CD4-positive, alpha-beta T cell treated with Interleukin-6 at 100 ng/mL for 8 hours (primary cell): Measurements from ENCODE around the gene BRSK1.

ENCODE experiments used
- DNase-seq: peaks from one replicate; pipeline ENCODE4 v3.0.0-alpha.2; 2020; ENCODE audit warnings: mixed read lengths, low spot score

BRSK1 gene

GRCh38 chr19:55253842-55254624 lies 29.8 kb upstream of the BRSK1 start:
- DNase-seq: peak; percentile 71

- DNase-seq: no peak
Measured at GRCh38 chr19:55254625-55254977, 29.2 kb upstream of the BRSK1 start.

GRCh38 chr19:55255618-55256423 lies 28.0 kb upstream of the BRSK1 start:
- DNase-seq: peak; percentile 52

GRCh38 chr19:55256562-55257460 lies 27.0 kb upstream of the BRSK1 start:
- DNase-seq: no peak

- no peak for DNase-seq
Measured at GRCh38 chr19:55257461-55258420, 26.1 kb upstream of the BRSK1 start.

GRCh38 chr19:55258476-55258827 lies 25.3 kb upstream of the BRSK1 start:
- peak; percentile 29 for DNase-seq

GRCh38 chr19:55258828-55259539 lies 24.8 kb upstream of the BRSK1 start, which contains the start of gene PPP6R1:
PPP6R1 (minus strand) TSS chr19:55259017; CDS start chr19:55247103, 11,914 bp downstream.
- DNase-seq: peak; percentile 94

- no peak for DNase-seq
Measured at GRCh38 chr19:55259540-55260210, 24.1 kb upstream of the BRSK1 start.

- DNase-seq: no peak
Measured at GRCh38 chr19:55261671-55262126, 22.1 kb upstream of the BRSK1 start.

GRCh38 chr19:55262359-55262758 lies 21.4 kb upstream of the BRSK1 start:
- DNase-seq: no peak

- no peak for DNase-seq
Measured at GRCh38 chr19:55264531-55264930, 19.3 kb upstream of the BRSK1 start.

GRCh38 chr19:55265173-55265572 lies 18.6 kb upstream of the BRSK1 start:
- no peak for DNase-seq

GRCh38 chr19:55265723-55266386 lies 17.9 kb upstream of the BRSK1 start:
- no peak for DNase-seq

- DNase-seq: no peak
Measured at GRCh38 chr19:55266404-55266803, 17.4 kb upstream of the BRSK1 start.

- no peak for DNase-seq
Measured at GRCh38 chr19:55266840-55267239, 17.0 kb upstream of the BRSK1 start.

GRCh38 chr19:55269299-55269698 lies 14.5 kb upstream of the BRSK1 start:
- no peak for DNase-seq

- no peak for DNase-seq
Measured at GRCh38 chr19:55270172-55270942, 13.4 kb upstream of the BRSK1 start.

GRCh38 chr19:55272142-55272541 lies 11.7 kb upstream of the BRSK1 start:
- no peak for DNase-seq
